Hematopoietic multipotent progenitor cell treated with erythropoietin and hydrocortisone succinate and interleukin-3 and kit ligand, for 8 days (in vitro differentiated cells): ENCODE results near the gene CFAP99.

ENCODE experiments used
- DNase-seq: peaks from one replicate; pipeline ENCODE4 v3.0.0-alpha.2; 2015

CFAP99 gene

GRCh38 chr4:2393353-2394270 is 25.1 kb upstream of the CFAP99 start:
- peak; percentile 21 for DNase-seq

- DNase-seq = no peak
Measured at GRCh38 chr4:2394528-2394927, 24.2 kb upstream of the CFAP99 start.

DNA sequence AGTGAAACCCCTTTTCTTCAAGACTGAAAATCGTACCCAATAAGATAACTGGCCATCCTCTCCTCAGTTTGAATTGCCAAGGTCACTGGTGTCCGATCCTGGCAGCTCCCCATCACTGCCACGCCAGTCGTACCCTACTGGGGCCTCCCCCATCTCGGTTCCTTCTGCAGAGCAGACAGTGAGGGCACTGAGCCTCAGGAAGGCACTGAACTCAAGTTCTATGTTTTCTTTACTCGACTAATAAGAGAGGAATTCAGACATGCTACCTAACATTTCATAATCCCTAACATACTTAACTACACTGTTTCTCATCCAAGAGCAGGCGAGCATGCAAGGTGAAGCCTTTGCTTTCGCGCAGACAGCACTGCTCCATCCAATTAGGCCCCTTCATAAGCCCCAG is 23.7 kb upstream of the CFAP99 start:
- no peak for DNase-seq

GRCh38 chr4:2395584-2395983 is 23.2 kb upstream of the CFAP99 start:
- peak; percentile 77 for DNase-seq

DNA sequence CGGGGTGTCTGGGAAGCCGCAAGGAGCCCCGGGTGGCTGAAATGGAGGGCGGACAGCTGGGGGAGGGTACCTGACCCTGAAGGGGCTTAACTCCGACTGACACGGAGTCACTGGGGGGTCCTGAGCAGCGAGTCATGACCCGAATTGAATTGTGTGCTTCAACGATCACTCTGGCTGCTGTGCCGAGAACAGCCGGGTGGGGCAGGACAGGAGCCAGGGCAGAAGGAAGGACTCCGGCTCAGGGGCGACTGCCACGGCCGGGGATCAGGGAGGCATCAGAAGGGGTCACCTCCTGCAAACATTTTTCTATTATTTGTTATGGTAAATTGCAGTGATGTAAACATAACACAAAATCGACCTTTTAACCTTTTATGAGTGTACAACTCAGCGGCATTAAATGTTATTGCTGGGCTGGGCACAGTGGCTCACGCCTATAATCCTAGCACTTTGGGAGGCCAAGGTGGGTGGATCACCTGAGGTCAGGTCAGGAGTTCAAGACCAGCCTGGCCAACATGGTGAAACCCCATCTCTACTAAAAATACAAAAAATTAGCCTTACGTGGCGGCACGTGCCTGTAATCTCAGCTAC is 21.9 kb upstream of the CFAP99 start:
- DNase-seq = no peak

- no peak for DNase-seq
Measured at GRCh38 chr4:2397596-2398379, 21.0 kb upstream of the CFAP99 start.

DNA sequence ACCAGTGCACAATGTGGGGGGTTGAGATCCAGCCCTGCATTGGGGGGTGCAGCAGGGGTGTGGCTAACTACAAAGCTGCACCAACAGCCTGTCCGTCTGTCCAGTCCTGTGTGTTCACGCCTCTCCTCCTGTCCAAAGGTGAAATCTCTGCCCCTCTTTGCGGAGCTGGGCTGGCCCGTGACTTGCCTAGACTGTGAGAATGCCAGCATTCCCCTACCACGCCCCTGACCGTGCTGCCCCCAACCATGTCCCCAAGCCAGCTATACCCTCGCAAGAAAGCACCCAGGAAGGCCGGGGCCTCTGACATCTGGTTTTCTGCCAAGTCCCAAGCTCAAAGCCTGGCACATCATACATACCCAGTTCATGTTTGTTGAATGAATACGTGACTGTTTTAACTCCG is 19.5 kb upstream of the CFAP99 start:
- DNase-seq = no peak

GRCh38 chr4:2399631-2400190 is 19.0 kb upstream of the CFAP99 start:
- no peak for DNase-seq

DNA sequence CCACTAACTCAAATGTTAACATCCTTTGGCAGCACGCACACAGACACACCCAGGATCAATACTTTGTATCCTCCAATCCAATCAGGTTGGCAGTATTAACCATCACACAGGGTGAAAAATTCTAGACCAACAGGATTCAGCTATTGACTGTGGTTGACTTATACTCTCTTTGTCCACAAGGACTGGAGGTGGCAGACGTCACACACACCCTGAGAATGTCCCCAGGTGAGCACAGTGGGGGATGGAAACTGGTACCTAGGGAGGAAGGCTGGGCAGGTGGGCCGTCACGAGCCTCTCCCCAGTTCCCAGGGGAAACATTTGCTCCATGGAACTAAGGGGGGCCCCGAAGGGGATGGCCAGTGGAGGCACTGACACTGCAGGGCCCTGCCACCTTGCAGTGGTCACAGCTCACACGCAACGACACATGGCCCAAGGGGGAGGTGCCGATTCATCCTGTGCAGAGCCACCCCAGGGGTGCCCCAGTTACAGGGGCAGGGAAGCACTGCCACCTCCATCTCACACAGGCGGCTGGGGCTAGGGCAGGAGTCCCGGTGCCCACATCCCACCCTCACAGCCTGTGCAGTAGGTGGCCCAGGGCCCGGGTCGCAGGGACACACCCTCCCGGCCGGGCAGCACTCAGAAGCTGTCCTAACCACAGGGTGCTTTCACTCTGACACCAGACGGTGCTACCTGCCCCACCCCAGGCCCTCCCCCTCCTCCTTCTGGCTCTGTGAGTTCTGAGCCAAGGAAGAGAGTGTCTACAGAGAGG is 17.7 kb upstream of the CFAP99 start:
- DNase-seq = no peak

- DNase-seq = no peak
Measured at GRCh38 chr4:2401610-2401983, 17.2 kb upstream of the CFAP99 start.

DNA sequence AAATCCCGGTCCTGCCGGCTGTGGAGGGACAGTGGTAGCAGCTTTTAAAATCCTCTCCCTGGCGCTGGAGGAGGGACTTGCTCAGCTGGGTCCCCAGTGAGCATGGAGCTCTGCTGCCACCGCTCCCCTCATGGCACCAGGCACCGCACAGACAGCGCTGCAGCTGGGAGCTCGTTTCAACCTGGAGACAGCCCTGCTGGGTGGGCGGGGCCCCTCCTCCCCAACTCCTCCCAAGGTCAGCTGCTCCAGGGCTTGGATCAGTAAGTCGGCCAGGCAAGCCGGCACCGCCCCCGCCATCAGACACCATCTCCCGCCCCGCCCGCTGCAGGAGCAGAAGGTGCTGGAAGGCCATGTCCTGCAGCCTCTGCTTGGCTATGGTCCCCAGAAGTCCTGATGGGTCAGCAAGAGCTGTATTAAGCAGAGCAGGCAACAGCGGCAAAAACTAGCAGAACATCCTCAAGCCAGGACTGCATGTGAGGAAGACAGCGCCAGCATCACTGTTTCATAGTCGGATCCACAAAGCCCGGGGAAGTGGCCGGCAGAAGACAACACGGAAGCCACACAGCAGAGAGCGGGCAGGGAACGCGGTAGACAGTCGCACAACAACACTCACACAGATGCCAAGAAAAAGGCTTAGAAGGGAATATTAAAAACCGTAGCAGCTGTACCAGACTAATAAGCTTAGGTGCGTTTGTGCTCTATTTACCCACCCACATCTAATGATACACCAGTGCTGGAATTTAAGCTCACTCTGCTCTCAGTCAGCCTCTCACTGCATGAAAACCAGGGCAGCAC is 16.5 kb upstream of the CFAP99 start:
- DNase-seq = peak; percentile 84

- no peak for DNase-seq
Measured at GRCh38 chr4:2402941-2403340, 15.8 kb upstream of the CFAP99 start.

DNA sequence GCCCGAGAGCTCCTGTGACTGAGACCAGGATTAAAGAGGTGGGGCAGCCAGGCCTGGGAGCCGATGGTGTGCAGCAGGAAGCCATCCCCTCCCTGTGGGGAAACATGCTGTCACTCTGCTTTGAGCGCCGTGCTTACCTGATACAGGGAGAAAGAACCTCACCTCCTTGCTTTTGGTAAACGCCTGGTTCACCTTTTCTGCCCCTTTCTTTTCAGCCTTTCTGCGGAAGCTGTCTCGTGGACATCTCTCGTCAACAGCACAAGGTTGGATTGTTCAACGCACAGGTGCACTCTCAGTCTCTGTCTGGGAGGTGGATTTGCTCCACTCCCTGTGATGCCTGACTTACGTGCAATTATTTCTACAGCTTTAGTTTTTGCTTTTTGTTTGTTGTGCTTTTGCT is 12.3 kb upstream of the CFAP99 start:
- DNase-seq = no peak

DNA sequence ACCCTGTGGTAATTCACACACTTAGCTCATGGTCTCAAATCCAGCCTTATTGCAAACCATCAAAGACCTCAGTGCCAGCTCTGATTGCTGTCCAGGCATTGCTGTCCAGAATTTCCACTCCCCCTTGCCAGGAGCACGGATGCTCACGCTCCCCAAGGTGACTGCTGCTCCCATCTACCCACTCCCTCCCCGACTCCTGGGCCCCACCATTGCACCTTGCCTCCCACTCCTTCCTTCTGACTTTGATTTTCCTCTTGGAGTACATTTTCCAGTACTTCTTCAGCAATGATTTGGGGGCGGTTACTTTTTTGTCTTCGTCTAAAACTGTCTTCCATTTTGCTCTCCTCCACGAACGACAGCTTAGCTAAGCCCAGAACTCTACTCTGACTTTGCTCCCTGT is 11.8 kb upstream of the CFAP99 start:
- DNase-seq = no peak

DNA sequence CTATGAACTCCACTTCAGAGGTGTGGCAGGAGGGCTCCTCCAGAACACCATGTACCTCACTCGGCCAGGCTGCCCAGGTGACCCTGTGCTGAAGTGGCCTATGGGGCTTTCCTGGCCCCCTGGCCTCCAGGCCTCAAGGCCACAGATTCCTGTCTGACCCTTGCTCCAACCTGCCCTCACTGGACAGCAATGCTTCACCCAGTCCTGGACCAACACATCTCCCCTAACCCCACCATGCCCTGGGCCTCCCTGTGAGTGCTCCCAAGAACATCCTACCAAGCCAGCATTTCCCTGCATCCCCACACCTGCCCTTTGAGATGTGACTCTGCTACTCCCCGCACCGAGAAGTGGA is 10.8 kb upstream of the CFAP99 start:
- DNase-seq = no peak

DNA sequence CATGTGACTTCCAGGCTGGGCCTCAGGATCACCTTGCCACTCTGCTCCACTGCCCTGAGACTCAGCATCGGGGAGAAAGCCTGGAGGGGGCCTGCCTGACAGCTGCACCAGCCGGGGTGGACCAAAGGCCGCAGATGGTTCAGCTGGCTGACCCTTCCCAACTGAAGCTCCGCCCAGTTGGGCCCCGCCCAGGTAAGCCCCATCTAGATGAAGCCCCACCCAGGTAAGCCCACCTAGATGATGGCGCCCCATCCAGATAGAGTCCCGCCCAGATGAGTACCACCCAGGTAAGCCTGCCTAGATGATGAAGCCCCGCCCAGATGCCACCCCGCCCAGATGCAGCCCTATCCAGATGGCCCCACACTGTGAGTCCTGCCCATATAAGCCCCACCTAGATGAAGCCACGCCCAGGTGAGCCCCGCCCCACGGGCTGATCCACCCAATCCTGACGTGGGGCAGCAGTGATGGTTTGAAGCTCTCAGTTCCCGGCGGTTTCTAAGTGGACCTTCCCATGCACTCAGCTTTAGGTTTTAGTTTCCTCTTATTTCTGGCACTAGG is 10.3 kb upstream of the CFAP99 start:
- DNase-seq = peak; percentile 52

GRCh38 chr4:2408976-2409375 is 9.8 kb upstream of the CFAP99 start:
- DNase-seq = no peak

DNA sequence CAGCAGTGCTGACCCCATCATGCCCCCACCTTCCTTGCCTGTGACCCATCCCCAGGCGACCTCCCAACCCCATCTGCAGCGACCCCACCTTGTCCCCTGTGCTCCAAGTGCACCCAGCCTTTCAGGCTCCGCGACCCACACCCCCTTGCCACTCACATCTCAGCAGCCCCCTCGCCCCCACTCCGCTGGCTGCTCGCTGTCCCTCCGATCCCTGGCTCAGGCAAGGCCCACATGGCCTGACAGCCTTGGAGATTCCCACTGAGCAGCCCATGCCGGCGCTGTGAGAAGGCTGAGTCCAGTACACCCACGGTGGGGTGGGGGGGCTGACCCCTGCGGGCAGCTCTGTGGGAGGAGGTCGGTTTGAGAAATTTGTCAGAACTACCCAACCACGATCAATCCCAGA is 9.4 kb upstream of the CFAP99 start:
- DNase-seq = no peak

GRCh38 chr4:2411786-2412510 is 6.8 kb upstream of the CFAP99 start:
- DNase-seq = no peak

GRCh38 chr4:2412534-2412884 is 6.2 kb upstream of the CFAP99 start:
- peak; percentile 56 for DNase-seq
